Measurements from ENCODE around the gene SLC26A6. TPM values are rescaled to one million over a fixed set of nuclear protein-coding genes. Genes with fewer than 3 reads are reported as not detected.

The SLC26A6 gene
- polyA plus RNA-seq, 1 donor from 2014 or later, result 23.6 TPM

DNA sequence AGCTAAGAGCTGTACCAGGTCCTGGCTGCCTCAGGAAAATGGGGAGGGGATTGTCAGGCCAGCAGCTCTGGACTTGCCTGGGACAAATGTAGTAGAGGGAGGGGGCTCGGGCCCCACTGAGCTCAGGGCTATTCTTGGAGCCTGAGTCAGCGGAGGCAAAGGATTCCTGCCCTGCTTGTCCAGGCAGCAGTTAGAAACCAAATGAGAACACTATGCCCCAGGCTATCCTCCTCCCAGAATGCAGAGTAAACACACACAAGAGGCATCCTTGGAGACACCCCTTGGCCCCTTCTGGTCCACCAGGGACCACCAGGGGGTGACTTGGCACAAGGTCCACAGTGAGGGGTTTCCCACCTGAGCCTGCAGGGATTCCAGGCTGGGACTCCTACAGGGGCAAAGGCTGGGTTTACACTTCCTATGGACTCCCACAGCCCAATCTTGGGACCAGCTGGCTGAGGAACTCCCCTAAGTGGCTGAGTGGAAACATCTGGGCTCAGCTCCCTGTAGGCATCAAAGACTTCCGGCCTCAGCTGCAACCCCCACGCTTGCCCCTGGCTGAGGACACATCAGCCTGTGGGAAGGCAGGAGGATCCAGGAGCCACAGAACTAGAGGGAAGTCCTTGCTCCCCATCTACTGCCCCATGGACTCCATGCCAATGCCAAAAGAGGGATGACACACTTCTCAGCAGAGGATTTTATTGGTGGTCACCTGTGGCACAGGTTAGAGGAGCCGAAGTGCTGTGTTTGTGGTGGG is 36.8 kb downstream of the SLC26A6 start:
- Histone ChIP-seq H3K9me3 (ENCODE audit: low read length) (no peaks in the 10 kb centered on the region), H2AFZ (ENCODE audit: low read depth, low read length) (no peak overlapping the region), H3F3A (ENCODE audit: insufficient read depth, low read length, poor library complexity, severe bottlenecking) (no peaks in the 10 kb centered on the region), H4K20me1 (ENCODE audit: insufficient read depth) (no peaks in the 10 kb centered on the region), H3K27me3 (ENCODE audit: insufficient read depth, low read depth, low read length) (no peaks in the 10 kb centered on the region), H3K9ac (ENCODE audit: low read length) (no peak overlapping the region), H3K27ac (ENCODE audit: low read length) (no peak overlapping the region), H3K79me2 (replicated peaks; ENCODE audit: insufficient read depth, low read length) (no peaks in the 10 kb centered on the region), H3K4me3 (ENCODE audit: low read length) (no peak overlapping the region), H3K4me2 (ENCODE audit: low read length) (no peak overlapping the region), H3K9me2 (ENCODE audit: insufficient read depth, low read length) (no peaks in the 10 kb centered on the region), H3K36me3 (ENCODE audit: insufficient read depth, low read length) (no peaks in the 10 kb centered on the region)
- no peak for TF ChIP-seq TAF1 (IDR thresholded peaks at IDR 0.05; ENCODE audit: low read depth)
- TF ChIP-seq EZH2 (IDR thresholded peaks at IDR 0.05; ENCODE audit: borderline replicate concordance, insufficient read depth, low read length, poor library complexity, severe bottlenecking), result no peak
- TF ChIP-seq MXI1 (conservative IDR thresholded peaks at IDR 0.05; ENCODE audit: poor library complexity, severe bottlenecking), result no peak
- TF ChIP-seq, protein P1, sequence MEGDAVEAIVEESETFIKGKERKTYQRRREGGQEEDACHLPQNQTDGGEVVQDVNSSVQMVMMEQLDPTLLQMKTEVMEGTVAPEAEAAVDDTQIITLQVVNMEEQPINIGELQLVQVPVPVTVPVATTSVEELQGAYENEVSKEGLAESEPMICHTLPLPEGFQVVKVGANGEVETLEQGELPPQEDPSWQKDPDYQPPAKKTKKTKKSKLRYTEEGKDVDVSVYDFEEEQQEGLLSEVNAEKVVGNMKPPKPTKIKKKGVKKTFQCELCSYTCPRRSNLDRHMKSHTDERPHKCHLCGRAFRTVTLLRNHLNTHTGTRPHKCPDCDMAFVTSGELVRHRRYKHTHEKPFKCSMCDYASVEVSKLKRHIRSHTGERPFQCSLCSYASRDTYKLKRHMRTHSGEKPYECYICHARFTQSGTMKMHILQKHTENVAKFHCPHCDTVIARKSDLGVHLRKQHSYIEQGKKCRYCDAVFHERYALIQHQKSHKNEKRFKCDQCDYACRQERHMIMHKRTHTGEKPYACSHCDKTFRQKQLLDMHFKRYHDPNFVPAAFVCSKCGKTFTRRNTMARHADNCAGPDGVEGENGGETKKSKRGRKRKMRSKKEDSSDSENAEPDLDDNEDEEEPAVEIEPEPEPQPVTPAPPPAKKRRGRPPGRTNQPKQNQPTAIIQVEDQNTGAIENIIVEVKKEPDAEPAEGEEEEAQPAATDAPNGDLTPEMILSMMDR (IDR thresholded peaks at IDR 0.05; ENCODE audit: poor library complexity, severe bottlenecking), result no peak

GRCh38 chr3:48597408-48597800 is 37.9 kb downstream of the SLC26A6 start:
- no peaks in the 10 kb centered on the region for H3K9me3 ChIP-seq (ENCODE audit: low read length)
- no peak overlapping the region for H2AFZ ChIP-seq (ENCODE audit: low read depth, low read length)
- no peaks in the 10 kb centered on the region for H4K20me1 ChIP-seq (ENCODE audit: insufficient read depth)
- no peaks in the 10 kb centered on the region for H3K79me2 ChIP-seq (replicated peaks; ENCODE audit: insufficient read depth, low read length)
- no peaks in the 10 kb centered on the region for H3K9me2 ChIP-seq (ENCODE audit: insufficient read depth, low read length)
- H3K36me3 ChIP-seq (ENCODE audit: insufficient read depth, low read length), result no peaks in the 10 kb centered on the region
- H3F3A ChIP-seq (ENCODE audit: insufficient read depth, low read length, poor library complexity, severe bottlenecking), result no peaks in the 10 kb centered on the region
- H3K4me2 ChIP-seq (ENCODE audit: low read length), result no peak overlapping the region
- H3K27me3 ChIP-seq (ENCODE audit: insufficient read depth, low read depth, low read length), result no peaks in the 10 kb centered on the region
- no peak overlapping the region for H3K4me3 ChIP-seq (ENCODE audit: low read length)
- H3K27ac ChIP-seq (ENCODE audit: low read length), result no peak overlapping the region
- H3K9ac ChIP-seq (ENCODE audit: low read length), result no peak overlapping the region
- TF ChIP-seq, protein P1 (IDR thresholded peaks at IDR 0.05; ENCODE audit: poor library complexity, severe bottlenecking), result no peak
- TF ChIP-seq RAD21 (conservative IDR thresholded peaks at IDR 0.05) (no peak), EP300 (conservative IDR thresholded peaks at IDR 0.05; ENCODE audit: poor library complexity, severe bottlenecking) (no peak), SMC3 (conservative IDR thresholded peaks at IDR 0.05; ENCODE audit: poor library complexity) (no peak), POLR2AphosphoS5 (IDR thresholded peaks at IDR 0.05) (no peak), REST (IDR thresholded peaks at IDR 0.05; ENCODE audit: borderline replicate concordance) (no peak), EZH2 (IDR thresholded peaks at IDR 0.05; ENCODE audit: borderline replicate concordance, insufficient read depth, low read length, poor library complexity, severe bottlenecking) (no peak)
